SH-SY5Y (cell line): ENCODE results near the gene STAT1.

ENCODE experiments used
- GATA2 ChIP-seq: IDR thresholded peaks from 2 replicates; pipeline ENCODE4 v1.6.1; 2011; ENCODE audit warnings: mild to moderate bottlenecking, low read depth, low read length
- GATA3 ChIP-seq: IDR thresholded peaks from 2 replicates; pipeline ENCODE4 v1.6.1; 2011; ENCODE audit warnings: low read depth, mild to moderate bottlenecking, low read length, moderate library complexity

- no peak for TF ChIP-seq GATA3
- TF ChIP-seq GATA2, result no peak
Measured at GRCh38 chr2:190941571-190941970, 72.4 kb downstream of the STAT1 start.
